Endodermal cell (in vitro differentiated cells): Measurements from ENCODE around the gene CDC42BPB. TPM values are rescaled to one million over a fixed set of nuclear protein-coding genes. Genes with fewer than 3 reads are reported as not detected.

Source experiments
- DNase-seq: peaks from one replicate; pipeline ENCODE4 v3.0.0-alpha.2; 2017
- H3K27ac ChIP-seq: 2 replicates; pipeline ENCODE4 v1.5.1; 2013; ENCODE audit warnings: mild to moderate bottlenecking, low read depth, low read length, moderate library complexity
- H3K27me3 ChIP-seq: 2 replicates; pipeline ENCODE4 v1.6.1; 2013; ENCODE audit warnings: mild to moderate bottlenecking, low read length, moderate library complexity; ENCODE audit not compliant: insufficient read depth, control insufficient read depth, poor library complexity, severe bottlenecking
- H3K36me3 ChIP-seq: 2 replicates; pipeline ENCODE4 v1.7.0; 2013; ENCODE audit warnings: mild to moderate bottlenecking, low read length, moderate library complexity; ENCODE audit not compliant: control insufficient read depth, insufficient read depth
- H3K4me1 ChIP-seq: one replicate; pipeline ENCODE4 v1.7.0; 2013; ENCODE audit warnings: low read length; ENCODE audit not compliant: control insufficient read depth, insufficient read depth
- H3K4me3 ChIP-seq: 2 replicates; pipeline ENCODE4 v1.5.1; 2013; ENCODE audit warnings: mild to moderate bottlenecking, low read length, moderate library complexity
- H3K9ac ChIP-seq: 2 replicates; pipeline ENCODE4 v1.6.1; 2013; ENCODE audit warnings: mild to moderate bottlenecking, low read length, moderate library complexity; ENCODE audit not compliant: poor library complexity, severe bottlenecking; ENCODE audit errors: extremely low read depth
- H3K9me3 ChIP-seq: 2 replicates; pipeline ENCODE4 v1.6.1; 2013; ENCODE audit warnings: mild to moderate bottlenecking, low read length, moderate library complexity; ENCODE audit not compliant: control insufficient read depth
- H3K27ac Mint-ChIP-seq: 2 replicates; pipeline ENCODE4 v1.8.0; 2020; ENCODE audit warnings: mixed read lengths
- H3K27me3 Mint-ChIP-seq: 2 replicates; pipeline ENCODE4 v1.8.0; 2021; ENCODE audit warnings: mild to moderate bottlenecking, mixed read lengths; ENCODE audit not compliant: insufficient read depth
- H3K36me3 Mint-ChIP-seq: 2 replicates; pipeline ENCODE4 v1.8.0; 2020; ENCODE audit warnings: low read depth, mixed read lengths
- H3K4me1 Mint-ChIP-seq: 2 replicates; pipeline ENCODE4 v1.8.0; 2020; ENCODE audit warnings: mixed read lengths
- H3K4me3 Mint-ChIP-seq: 2 replicates; pipeline ENCODE4 v1.8.0; 2020; ENCODE audit warnings: mild to moderate bottlenecking, moderate library complexity, mixed read lengths
- H3K9me3 Mint-ChIP-seq: 2 replicates; pipeline ENCODE4 v1.8.0; 2020; ENCODE audit warnings: mild to moderate bottlenecking, mixed read lengths
- CTCF ChIP-seq: fragments of 200-600 bp; sonication (generic); conservative IDR thresholded peaks from 2 replicates; pipeline ENCODE4 v1.5.0; 2021; ENCODE audit warnings: antibody characterized with exemption, mild to moderate bottlenecking
- WGBS, 2 experiments: methylation state at CpG; one replicate each; pipeline versions ENCODE4 v1.1.5 to v1.1.7; 2013; ENCODE audit warnings: missing lambda C conversion rate in 2 of 2, mixed read lengths in 1 of 2; ENCODE audit not compliant: insufficient coverage in 1 of 2, insufficient read length in 1 of 2; 5-methylcytosine and 5-hydroxymethylcytosine counted together
- total RNA-seq, 2 donors: library from RNA; stranded (reverse); fragmentation: NEBNext Ultra II Directional in 1 of 2; extraction: Animal tissue kit (Norgen Biotek cat#: 25700) in 1 of 2; gene quantifications; 2 replicates in 1 of 2; 3 replicates in 1 of 2; pipeline ENCODE4 v1.2.1, GENCODE V29; 2021

Gene CDC42BPB
- total RNA-seq, 2 donors from 2014 or later, result 120 to 123 TPM

- H3K9me3 ChIP-seq, result no peaks in the 10 kb centered on the region
- H3K9ac ChIP-seq, result no peak overlapping the region
- peaks cover 90% of the 10 kb centered on the region for H3K27me3 ChIP-seq
- Mint-ChIP-seq H3K27ac (no peak overlapping the region), H3K9me3 (no peaks in the 10 kb centered on the region), H3K4me3 (no peak overlapping the region), H3K27me3 (peaks cover 41% of the 10 kb centered on the region), H3K4me1 (peaks cover 6% of the 10 kb centered on the region), H3K36me3 (no peaks in the 10 kb centered on the region)
- 70 to 84% methylated on average over 4 to 11 of the region's 11 CpGs for WGBS, 2 experiments
- DNase-seq, result no peak
- no peak overlapping the region for H3K4me3 ChIP-seq
- no peaks in the 10 kb centered on the region for H3K36me3 ChIP-seq
- H3K4me1 ChIP-seq, result peaks cover 8% of the 10 kb centered on the region
- no peak for TF ChIP-seq CTCF
- H3K27ac ChIP-seq, result no peak overlapping the region
Observed at GRCh38 chr14:102925646-102926045, 131.7 kb downstream of the CDC42BPB start.

GRCh38 chr14:102924632-102925588 is 132.4 kb downstream of the CDC42BPB start:
- TF ChIP-seq CTCF, result peak; percentile 61
- Mint-ChIP-seq H3K4me1 (peaks cover 6% of the 10 kb centered on the region), H3K9me3 (no peaks in the 10 kb centered on the region), H3K27ac (no peak overlapping the region), H3K27me3 (peaks cover 39% of the 10 kb centered on the region), H3K4me3 (no peak overlapping the region), H3K36me3 (no peaks in the 10 kb centered on the region)
- no peak overlapping the region for H3K4me3 ChIP-seq
- peaks cover 8% of the 10 kb centered on the region for H3K4me1 ChIP-seq
- H3K9me3 ChIP-seq, result no peaks in the 10 kb centered on the region
- H3K9ac ChIP-seq, result no peak overlapping the region
- no peaks in the 10 kb centered on the region for H3K36me3 ChIP-seq
- no peak for DNase-seq
- no peak overlapping the region for H3K27ac ChIP-seq
- H3K27me3 ChIP-seq, result peaks cover 91% of the 10 kb centered on the region
- 85 to 86% methylated on average over 18 to 25 of the region's 25 CpGs for WGBS, 2 experiments

DNA sequence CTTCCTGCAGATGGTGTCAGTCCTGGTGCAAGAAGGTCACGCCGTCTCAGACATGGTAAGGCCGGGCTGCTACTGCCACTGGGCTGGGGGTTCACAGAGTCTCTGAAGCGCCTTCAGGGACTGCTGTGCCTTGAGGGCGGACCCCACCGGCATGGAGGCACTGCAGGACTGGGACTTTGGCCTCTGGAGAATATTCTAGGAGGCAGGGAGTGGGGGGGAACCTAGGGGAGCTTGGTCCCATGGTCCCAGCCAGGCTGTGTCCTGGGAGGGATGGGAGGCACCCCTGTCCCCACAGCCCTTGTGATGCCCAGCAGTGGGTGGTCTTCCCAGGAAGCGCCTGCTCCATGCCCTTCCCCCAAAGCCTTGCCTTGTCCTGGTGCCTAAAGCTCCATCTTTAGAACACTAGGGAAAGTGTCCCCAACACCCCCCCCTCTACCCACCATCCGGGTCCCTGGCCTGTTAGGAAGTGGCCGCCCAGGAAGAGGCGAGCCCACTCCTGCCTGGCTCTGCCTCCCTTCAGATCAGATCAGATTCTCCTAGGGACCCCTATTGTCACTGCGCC is 133.3 kb downstream of the CDC42BPB start:
- peaks cover 82% of the 10 kb centered on the region for H3K27me3 ChIP-seq
- no peak overlapping the region for H3K27ac ChIP-seq
- peaks cover 8% of the 10 kb centered on the region for H3K4me1 ChIP-seq
- H3K27me3 Mint-ChIP-seq, result peaks cover 31% of the 10 kb centered on the region
- no peaks in the 10 kb centered on the region for H3K36me3 ChIP-seq
- DNase-seq, result no peak
- H3K4me3 ChIP-seq, result peak overlapping the region; percentile 69
- no peaks in the 10 kb centered on the region for H3K36me3 Mint-ChIP-seq
- H3K9me3 ChIP-seq, result no peaks in the 10 kb centered on the region
- TF ChIP-seq CTCF, result no peak
- WGBS, 2 experiments, result 69 to 71% methylated on average over 6 to 11 of the region's 11 CpGs
- H3K9ac ChIP-seq, result no peak overlapping the region
- H3K9me3 Mint-ChIP-seq, result no peaks in the 10 kb centered on the region
- no peak overlapping the region for H3K4me3 Mint-ChIP-seq
- peaks cover 6% of the 10 kb centered on the region for H3K4me1 Mint-ChIP-seq
- no peak overlapping the region for H3K27ac Mint-ChIP-seq
